Upper lobe of right lung (tissue), 1 donor: ENCODE data around the gene GNAQ. TPM values are rescaled to one million over a fixed set of nuclear protein-coding genes. Genes with fewer than 3 reads are reported as not detected.
"Not testable (repeated sequence)": the region's sequence is repeated elsewhere in the genome, so short reads cannot be mapped to it uniquely, and the experiment has no call there.

Experiments used
- ATAC-seq: fragments of 200-7000 bp; cut with Tn5 transposase; one replicate; pipeline ENCODE4 v1.9.1; 2020; ENCODE audit warnings: mild to moderate bottlenecking, moderate library complexity
- DNase-seq: peaks from one replicate; pipeline ENCODE4 v3.0.0-alpha.2; 2020
- H3K27ac ChIP-seq: fragments of 200-600 bp; one replicate; pipeline ENCODE4 v1.8.0; 2022
- H3K27me3 ChIP-seq: fragments of 200-600 bp; one replicate; pipeline ENCODE4 v1.8.0; 2022; ENCODE audit warnings: mild to moderate bottlenecking
- H3K36me3 ChIP-seq: fragments of 200-600 bp; one replicate; pipeline ENCODE4 v1.8.0; 2022
- H3K4me1 ChIP-seq: fragments of 200-600 bp; one replicate; pipeline ENCODE4 v1.8.0; 2022
- H3K4me3 ChIP-seq: fragments of 200-600 bp; one replicate; pipeline ENCODE4 v1.8.0; 2022; ENCODE audit warnings: mild to moderate bottlenecking
- H3K9me3 ChIP-seq: fragments of 200-600 bp; one replicate; pipeline ENCODE4 v1.8.0; 2022
- intact Hi-C: fragments of 100-400 bp; cut with DNase I; formaldehyde crosslinking; loops from one replicate; pipeline ENCODE4 v1.11.0; 2022
- total RNA-seq: library from RNA; stranded (reverse); fragmentation: NEBNext Ultra II Directional; extraction: Animal tissue kit (Norgen Biotek cat#: 25700); gene quantifications from one replicate; pipeline ENCODE4 v1.2.1, GENCODE V29; 2021
- TF ChIP-seq, protein P1 (sequence below): fragments of 200-600 bp; IDR thresholded peaks from one replicate; pipeline ENCODE4 v1.8.0; 2022; ENCODE audit warnings: antibody characterized with exemption
- donor health status: DM: no; HTN: yes; CAD: no; lungs with severe emphysema.

GNAQ gene
- total RNA-seq, 1 donor from 2014 or later: 132 TPM

DNA sequence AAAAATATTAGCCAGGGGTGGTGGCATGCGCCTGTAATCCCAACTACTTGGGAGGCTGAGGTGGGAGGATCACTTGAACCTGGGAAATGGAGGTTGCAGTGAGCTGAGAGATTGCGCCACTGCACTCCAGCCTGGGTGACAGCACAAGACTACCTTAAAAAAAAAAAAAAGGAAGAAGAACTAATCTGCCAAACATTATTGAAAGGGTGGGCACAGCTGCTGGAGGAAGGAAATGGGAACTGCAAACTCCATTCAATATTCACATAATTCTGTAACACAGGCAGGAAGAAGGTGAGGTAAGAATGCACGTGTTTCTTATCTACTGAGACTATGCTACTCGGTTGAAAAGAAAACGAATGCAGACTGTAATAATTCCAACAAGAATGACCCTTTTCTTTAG, 262.4 kb downstream of the GNAQ start:
- Histone ChIP-seq H3K4me3 (no peak overlapping the region), H3K9me3 (no peaks in the 10 kb centered on the region), H3K36me3 (peaks cover 9% of the 10 kb centered on the region), H3K4me1 (no peaks in the 10 kb centered on the region), H3K27ac (no peak overlapping the region), H3K27me3 (no peaks in the 10 kb centered on the region)
- intact Hi-C loops: no loop called here
- DNase-seq: no peak
- ATAC-seq: peak; percentile 61
- TF ChIP-seq, protein P1, sequence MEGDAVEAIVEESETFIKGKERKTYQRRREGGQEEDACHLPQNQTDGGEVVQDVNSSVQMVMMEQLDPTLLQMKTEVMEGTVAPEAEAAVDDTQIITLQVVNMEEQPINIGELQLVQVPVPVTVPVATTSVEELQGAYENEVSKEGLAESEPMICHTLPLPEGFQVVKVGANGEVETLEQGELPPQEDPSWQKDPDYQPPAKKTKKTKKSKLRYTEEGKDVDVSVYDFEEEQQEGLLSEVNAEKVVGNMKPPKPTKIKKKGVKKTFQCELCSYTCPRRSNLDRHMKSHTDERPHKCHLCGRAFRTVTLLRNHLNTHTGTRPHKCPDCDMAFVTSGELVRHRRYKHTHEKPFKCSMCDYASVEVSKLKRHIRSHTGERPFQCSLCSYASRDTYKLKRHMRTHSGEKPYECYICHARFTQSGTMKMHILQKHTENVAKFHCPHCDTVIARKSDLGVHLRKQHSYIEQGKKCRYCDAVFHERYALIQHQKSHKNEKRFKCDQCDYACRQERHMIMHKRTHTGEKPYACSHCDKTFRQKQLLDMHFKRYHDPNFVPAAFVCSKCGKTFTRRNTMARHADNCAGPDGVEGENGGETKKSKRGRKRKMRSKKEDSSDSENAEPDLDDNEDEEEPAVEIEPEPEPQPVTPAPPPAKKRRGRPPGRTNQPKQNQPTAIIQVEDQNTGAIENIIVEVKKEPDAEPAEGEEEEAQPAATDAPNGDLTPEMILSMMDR: no peak

DNA sequence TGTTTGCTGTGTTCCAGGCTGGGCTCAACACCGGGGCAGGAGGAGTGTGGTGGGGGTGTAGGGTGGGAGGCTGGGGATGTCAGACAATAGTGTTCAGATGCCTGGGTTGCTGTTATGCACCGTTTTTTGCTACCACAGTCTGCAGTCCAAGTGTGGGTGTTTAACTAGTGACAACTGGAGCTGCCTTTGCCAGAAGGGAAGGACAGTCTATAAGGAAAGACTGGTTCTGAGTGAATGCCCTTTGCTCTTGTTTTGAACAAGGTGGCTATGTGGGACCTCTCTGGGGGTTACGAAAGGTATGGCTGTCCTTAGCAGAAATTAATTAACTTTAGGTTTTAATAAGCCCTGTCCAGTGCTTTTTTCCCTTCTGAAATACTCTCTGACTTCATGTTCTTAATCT, 265.0 kb downstream of the GNAQ start:
- H3K27ac ChIP-seq: no peak overlapping the region

DNA sequence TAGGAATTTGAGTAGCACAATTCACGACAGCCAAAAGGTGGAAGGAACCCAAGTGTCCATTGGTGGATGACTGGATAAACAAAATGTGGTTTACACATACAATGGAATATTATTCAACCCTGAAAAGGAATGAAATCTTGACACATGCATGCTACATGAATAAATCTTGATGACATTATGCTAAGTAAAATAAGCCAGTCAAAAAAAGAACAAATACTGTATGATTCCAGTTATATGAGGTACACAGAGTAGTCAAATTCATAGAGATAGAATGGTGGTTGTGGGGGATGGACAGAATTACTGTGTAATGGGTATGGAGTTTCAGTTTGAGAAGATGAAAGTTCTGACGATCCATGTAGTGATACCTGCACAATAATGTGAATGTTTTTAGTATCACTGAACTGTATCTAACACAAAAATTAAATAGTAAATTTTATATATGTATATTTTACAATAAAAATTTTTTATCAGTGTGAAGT, 265.8 kb downstream of the GNAQ start:
- Histone ChIP-seq H3K27me3 (no peaks in the 10 kb centered on the region), H3K4me3 (no peak overlapping the region), H3K9me3 (no peaks in the 10 kb centered on the region), H3K4me1 (no peaks in the 10 kb centered on the region), H3K36me3 (no peaks in the 10 kb centered on the region), H3K27ac (no peak overlapping the region)
- TF ChIP-seq, protein P1: no peak
- ATAC-seq (no peak), DNase-seq (no peak)
- intact Hi-C loops: no loop called here

More for the DNA sequence above, 265.0 kb downstream of the GNAQ start:
- no peaks in the 10 kb centered on the region for H3K4me1 ChIP-seq
- no peak overlapping the region for H3K4me3 ChIP-seq
- DNase-seq: no peak
- H3K36me3 ChIP-seq: peaks cover 6% of the 10 kb centered on the region
- no peaks in the 10 kb centered on the region for H3K9me3 ChIP-seq
- TF ChIP-seq, protein P1: no peak
- intact Hi-C loops: no loop called here
- no peaks in the 10 kb centered on the region for H3K27me3 ChIP-seq
- no peak for ATAC-seq

DNA sequence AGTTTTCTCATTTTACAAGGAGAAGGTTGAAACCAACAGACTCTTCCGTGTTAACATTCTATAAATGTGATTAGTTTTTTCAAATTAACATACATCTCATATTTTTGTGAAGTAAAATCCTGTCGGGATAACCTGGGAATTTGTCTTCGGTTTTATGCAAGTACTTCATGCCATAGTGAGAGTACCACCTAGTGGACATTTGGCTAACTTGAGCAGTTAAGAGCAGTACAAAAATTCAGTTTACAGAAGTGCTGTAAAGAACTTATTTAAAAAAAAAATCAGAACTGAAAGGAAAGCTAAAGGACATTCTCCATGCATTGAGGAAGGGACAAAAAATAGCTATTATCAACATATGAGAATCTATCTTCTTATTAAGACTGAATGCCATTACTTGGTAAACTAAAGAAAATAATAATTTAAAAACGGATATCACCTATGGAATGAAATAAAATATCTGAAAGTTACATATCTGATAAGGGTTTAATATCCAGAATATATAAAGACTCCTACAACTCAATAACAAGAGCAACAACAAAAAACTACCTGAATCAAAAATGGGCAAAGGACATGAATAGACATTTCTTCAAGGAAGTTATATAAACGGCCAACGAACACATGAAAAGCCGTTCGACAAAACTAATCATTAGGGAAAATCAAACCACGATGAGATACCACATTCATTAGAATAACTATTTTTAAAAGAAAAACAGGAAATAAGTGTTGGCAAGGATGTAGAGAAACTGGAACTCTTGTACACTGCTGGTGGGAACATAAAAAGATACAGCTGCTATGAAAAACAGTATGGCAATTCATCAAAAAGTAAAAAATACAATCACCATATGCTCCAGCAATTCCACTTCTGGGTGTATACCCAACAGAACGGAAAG, 266.5 kb downstream of the GNAQ start:
- ATAC-seq (peak; percentile 45), DNase-seq (no peak)
- Histone ChIP-seq H3K27me3 (no peaks in the 10 kb centered on the region), H3K4me1 (no peaks in the 10 kb centered on the region), H3K4me3 (no peak overlapping the region), H3K27ac (no peak overlapping the region), H3K36me3 (no peaks in the 10 kb centered on the region), H3K9me3 (no peaks in the 10 kb centered on the region)
- intact Hi-C loops: no loop called here
- TF ChIP-seq, protein P1: peak; percentile 54

DNA sequence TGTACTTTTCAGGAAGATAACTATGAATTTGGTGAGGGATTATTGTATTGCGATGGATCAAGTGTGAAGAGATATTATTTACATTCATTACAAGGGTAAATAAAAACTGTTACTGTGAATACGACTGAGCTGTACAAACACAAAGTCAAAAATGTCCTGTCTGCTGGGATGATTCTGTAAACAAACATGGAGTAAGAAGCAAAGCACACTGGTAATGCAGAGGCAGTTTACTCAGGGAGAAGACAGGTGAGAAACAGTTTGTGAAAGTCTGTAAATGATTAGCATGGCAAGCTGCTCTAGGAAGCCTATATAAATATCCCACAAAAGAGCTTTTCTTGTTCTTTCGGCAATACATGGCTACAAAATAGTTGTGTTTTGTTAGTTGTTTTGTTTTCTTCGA, 268.0 kb downstream of the GNAQ start:
- ATAC-seq (no peak), DNase-seq (no peak)
- no peaks in the 10 kb centered on the region for H3K36me3 ChIP-seq
- no peaks in the 10 kb centered on the region for H3K9me3 ChIP-seq
- TF ChIP-seq, protein P1: no peak
- H3K27ac ChIP-seq: no peak overlapping the region
- intact Hi-C loops: no loop called here
- no peaks in the 10 kb centered on the region for H3K4me1 ChIP-seq
- H3K27me3 ChIP-seq: no peaks in the 10 kb centered on the region
- H3K4me3 ChIP-seq: no peak overlapping the region

DNA sequence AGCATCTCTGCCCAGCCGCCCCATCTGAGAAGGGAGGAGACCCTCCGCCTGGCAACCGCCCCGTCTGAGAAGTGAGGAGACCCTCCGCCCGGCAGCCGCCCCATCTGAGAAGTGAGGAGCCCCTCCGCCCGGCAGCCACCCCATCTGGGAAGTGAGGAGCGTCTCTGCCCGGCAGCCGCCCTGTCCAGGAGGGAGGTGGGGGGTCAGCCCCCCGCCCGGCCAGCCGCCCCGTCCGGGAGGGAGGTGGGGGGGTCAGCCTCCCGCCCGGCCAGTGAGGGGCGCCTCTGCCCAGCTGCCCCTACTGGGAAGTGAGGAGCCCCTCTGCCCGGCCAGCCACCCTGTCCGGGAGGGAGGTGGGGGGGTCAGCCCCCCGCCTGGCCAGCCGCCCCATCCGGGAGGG, 270.7 kb downstream of the GNAQ start:
- H3K9me3 ChIP-seq, DNase-seq, H3K4me3 ChIP-seq, ATAC-seq, H3K36me3 ChIP-seq, H3K4me1 ChIP-seq, H3K27ac ChIP-seq, H3K27me3 ChIP-seq, intact Hi-C loops: not testable (repeated sequence)
